PC-9 (cell line): ENCODE measurements around the gene DMKN. TPM values are rescaled to one million over a fixed set of nuclear protein-coding genes. Genes with fewer than 3 reads are reported as not detected.

Experiments
- BruUV-seq: library from RNA; stranded (reverse); fragments of 400-500 nt; replicated peaks from 2 replicates; lab custom pipeline; 2021; lab: Mats Ljungman, UMichigan
- CTCF ChIA-PET: fragments of 300-600 bp; sonication (Branson Sonifier 250); formaldehyde crosslinking; loops from one replicate; lab custom pipeline; 2022; ENCODE audit warnings: antibody characterized with exemption; lab: Charles Lee
- POLR2A ChIA-PET: fragments of 300-600 bp; sonication (Branson Sonifier 250); formaldehyde crosslinking; loops from one replicate; lab custom pipeline; 2022; ENCODE audit warnings: antibody characterized with exemption; ENCODE audit not compliant: unreplicated experiment; lab: Charles Lee
- DNase-seq, 2 experiments: peaks; one replicate each; pipeline versions ENCODE4 v3.0.0 to v3.0.0-alpha.2; 2015 to 2022; ENCODE audit warnings: mixed read lengths in 1 of 2
- H2AFZ ChIP-seq: fragments of 200-600 bp; sonication (generic); 2 replicates; pipeline ENCODE4 v1.8.1; 2017; ENCODE audit warnings: antibody characterized with exemption
- H3F3A ChIP-seq: fragments of 200-600 bp; sonication (generic); 2 replicates; pipeline ENCODE4 v1.8.1; 2017; ENCODE audit warnings: antibody characterized with exemption, mild to moderate bottlenecking, low read depth; ENCODE audit not compliant: insufficient read depth
- H3K27ac ChIP-seq: fragments of 200-600 bp; sonication (generic); 2 replicates; pipeline ENCODE4 v1.6.1; 2016; ENCODE audit warnings: mixed run types
- H3K27me3 ChIP-seq: fragments of 200-600 bp; sonication (generic); 2 replicates; pipeline ENCODE4 v1.6.1; 2016; ENCODE audit warnings: low read depth, mixed run types; ENCODE audit not compliant: insufficient read depth
- H3K36me3 ChIP-seq: fragments of 200-600 bp; sonication (generic); 2 replicates; pipeline ENCODE4 v1.6.1; 2016; ENCODE audit warnings: low read depth, mixed run types
- H3K4me1 ChIP-seq: fragments of 200-600 bp; sonication (generic); replicated peaks from 2 replicates; pipeline ENCODE4 v1.6.1; 2016; ENCODE audit warnings: mixed run types; ENCODE audit not compliant: insufficient read depth
- H3K4me2 ChIP-seq: fragments of 200-600 bp; sonication (generic); 2 replicates; pipeline ENCODE4 v1.6.1; 2017; ENCODE audit warnings: mixed run types
- H3K4me3 ChIP-seq: fragments of 200-600 bp; sonication (generic); 2 replicates; pipeline ENCODE4 v1.6.1; 2016; ENCODE audit warnings: mixed run types
- H3K79me2 ChIP-seq: fragments of 200-600 bp; sonication (generic); 2 replicates; pipeline ENCODE4 v1.6.1; 2017; ENCODE audit warnings: low read depth, mixed run types
- H3K9me2 ChIP-seq: fragments of 200-600 bp; sonication (generic); 2 replicates; pipeline ENCODE4 v1.8.1; 2017; ENCODE audit warnings: mild to moderate bottlenecking; ENCODE audit not compliant: insufficient read depth
- H3K9me3 ChIP-seq: fragments of 200-600 bp; sonication (generic); 2 replicates; pipeline ENCODE4 v1.8.1; 2016; ENCODE audit warnings: low read depth; ENCODE audit not compliant: insufficient read depth
- H4K20me1 ChIP-seq: fragments of 200-600 bp; sonication (generic); 2 replicates; pipeline ENCODE4 v1.8.1; 2017; ENCODE audit not compliant: insufficient read depth
- CTCF ChIP-seq: fragments of 200-600 bp; sonication (generic); conservative IDR thresholded peaks from 2 replicates; pipeline ENCODE4 v1.6.1; 2017; ENCODE audit warnings: mixed run types, antibody characterized with exemption, mild to moderate bottlenecking, moderate library complexity
- EZH2 ChIP-seq: fragments of 200-600 bp; sonication (generic); IDR thresholded peaks from 2 replicates; pipeline ENCODE4 v1.8.0; 2017; ENCODE audit warnings: antibody characterized with exemption, low read depth
- intact Hi-C: fragments of 100-400 bp; cut with micrococcal nuclease; formaldehyde crosslinking; loops from one replicate; pipeline ENCODE4 v1.10.0; 2022; ENCODE audit not compliant: unreplicated experiment
- total RNA-seq: library from RNA; stranded (reverse); gene quantifications from 2 replicates; pipeline ENCODE4 v1.2.3, GENCODE V29; 2021

Gene DMKN
- total RNA-seq, 1 experiment from 2014 or later, result 135 TPM

GRCh38 chr19:35487656-35488182 is 25.7 kb downstream of the DMKN start:
- TF ChIP-seq EZH2, result no peak
- no peak for TF ChIP-seq CTCF
- no peak overlapping the region for H3K4me2 ChIP-seq
- H2AFZ ChIP-seq, result no peak overlapping the region
- no peaks in the 10 kb centered on the region for H3K79me2 ChIP-seq
- H4K20me1 ChIP-seq, result no peaks in the 10 kb centered on the region
- no peak overlapping the region for H3K4me3 ChIP-seq
- H3K27ac ChIP-seq, result no peak overlapping the region
- BruUV-seq, result no TSS peak
- POLR2A ChIA-PET, result no interaction called here
- intact Hi-C loops, result no loop called here
- H3K9me2 ChIP-seq, result no peaks in the 10 kb centered on the region
- peaks cover 10% of the 10 kb centered on the region for H3K4me1 ChIP-seq
- CTCF ChIA-PET, result interaction anchor here (0.6 kb wide), 1 partner anchor 345 kb away, joined by 15 read pairs; no protein-coding TSS in a partner anchor
- H3F3A ChIP-seq, result no peaks in the 10 kb centered on the region
- no peaks in the 10 kb centered on the region for H3K36me3 ChIP-seq
- H3K9me3 ChIP-seq, result no peaks in the 10 kb centered on the region
- no peak for DNase-seq
- peaks cover 55% of the 10 kb centered on the region for H3K27me3 ChIP-seq

- Histone ChIP-seq H2AFZ (no peak overlapping the region), H4K20me1 (no peaks in the 10 kb centered on the region), H3F3A (no peaks in the 10 kb centered on the region), H3K36me3 (no peaks in the 10 kb centered on the region), H3K9me3 (no peaks in the 10 kb centered on the region), H3K27me3 (peaks cover 55% of the 10 kb centered on the region), H3K4me1 (no peaks in the 10 kb centered on the region), H3K4me3 (no peak overlapping the region), H3K4me2 (no peak overlapping the region), H3K9me2 (no peaks in the 10 kb centered on the region), H3K27ac (no peak overlapping the region), H3K79me2 (no peaks in the 10 kb centered on the region)
- BruUV-seq, result no TSS peak
- TF ChIP-seq EZH2 (no peak), CTCF (no peak)
- CTCF ChIA-PET, result no interaction called here
- POLR2A ChIA-PET, result interaction anchor here (0.6 kb wide), 2 partner anchors 9 to 190 kb away, joined by 3 read pairs; no protein-coding TSS in a partner anchor
- intact Hi-C loops, result no loop called here
- no peak for DNase-seq
Measured at GRCh38 chr19:35486268-35486708, 27.2 kb downstream of the DMKN start.

GRCh38 chr19:35484252-35485036 is 29.0 kb downstream of the DMKN start:
- Histone ChIP-seq H3F3A (no peaks in the 10 kb centered on the region), H3K9me3 (no peaks in the 10 kb centered on the region), H3K4me1 (no peaks in the 10 kb centered on the region), H3K79me2 (no peaks in the 10 kb centered on the region), H3K27ac (no peak overlapping the region), H3K27me3 (peaks cover 37% of the 10 kb centered on the region), H3K4me3 (no peak overlapping the region), H2AFZ (no peak overlapping the region), H3K9me2 (no peaks in the 10 kb centered on the region), H3K36me3 (no peaks in the 10 kb centered on the region), H4K20me1 (no peaks in the 10 kb centered on the region), H3K4me2 (no peak overlapping the region)
- POLR2A ChIA-PET, result no interaction called here
- TF ChIP-seq CTCF, result no peak
- TF ChIP-seq EZH2, result no peak
- DNase-seq, result no peak
- CTCF ChIA-PET, result interaction anchor here (0.6 kb wide), 1 partner anchor 646 kb away, joined by 4 read pairs; no protein-coding TSS in a partner anchor
- intact Hi-C loops, result no loop called here
- no TSS peak for BruUV-seq
